Transverse colon (tissue), 4 donors: Measurements from ENCODE around the gene CHRNE.

Experiments used
- CTCF ChIP-seq, 5 experiments: fragments of 200-600 bp in 3 of 5; fragments of 450-650 bp in 2 of 5; sonication (generic) in 3 of 5; IDR thresholded peaks; 1 replicate in 2 of 5; 2 replicates in 3 of 5; pipeline ENCODE4 v1.5.1; 2016 to 2017; ENCODE audit warnings: antibody characterized with exemption in 5 of 5, inconsistent platforms in 3 of 5, mild to moderate bottlenecking in 2 of 5, moderate library complexity in 1 of 5
- EP300 ChIP-seq: sonication (generic); formaldehyde crosslinking; IDR thresholded peaks from one replicate; pipeline ENCODE4 v1.6.1; 2017; ENCODE audit warnings: antibody characterized with exemption, low read depth
- POLR2A ChIP-seq: fragments of 450-650 bp; IDR thresholded peaks from one replicate; pipeline ENCODE4 v1.6.1; 2016; ENCODE audit warnings: antibody characterized with exemption, mild to moderate bottlenecking, moderate library complexity
- POLR2AphosphoS5 ChIP-seq, 3 donors: sonication (generic); formaldehyde crosslinking; IDR thresholded peaks; one replicate each; pipeline ENCODE4 v1.6.1; 2016; ENCODE audit warnings: antibody characterized with exemption in 3 of 3

GRCh38 chr17:4863321-4863720, 39.6 kb downstream of the CHRNE start:
- no peak for TF ChIP-seq CTCF (IDR thresholded peaks at IDR 0.05)
- TF ChIP-seq POLR2AphosphoS5 (IDR thresholded peaks at IDR 0.05): no peak
- no peak for TF ChIP-seq POLR2A
- TF ChIP-seq EP300: no peak
